SIG-M5 treated with dmso at 0.1 percent for 504 hours (cell line): ENCODE data around the gene TRPC6.
"Not testable (repeated sequence)": the region's sequence is repeated elsewhere in the genome, so short reads cannot be mapped to it uniquely, and the experiment has no call there.

ENCODE experiments used
- DNase-seq: peaks from one replicate; lab custom pipeline; 2025; ENCODE audit not compliant: unreplicated experiment; lab: John Stamatoyannopoulos, UW

TRPC6 gene

GRCh38 chr11:101523193-101523592 lies 60.6 kb downstream of the TRPC6 start:
- no peak for DNase-seq

DNA sequence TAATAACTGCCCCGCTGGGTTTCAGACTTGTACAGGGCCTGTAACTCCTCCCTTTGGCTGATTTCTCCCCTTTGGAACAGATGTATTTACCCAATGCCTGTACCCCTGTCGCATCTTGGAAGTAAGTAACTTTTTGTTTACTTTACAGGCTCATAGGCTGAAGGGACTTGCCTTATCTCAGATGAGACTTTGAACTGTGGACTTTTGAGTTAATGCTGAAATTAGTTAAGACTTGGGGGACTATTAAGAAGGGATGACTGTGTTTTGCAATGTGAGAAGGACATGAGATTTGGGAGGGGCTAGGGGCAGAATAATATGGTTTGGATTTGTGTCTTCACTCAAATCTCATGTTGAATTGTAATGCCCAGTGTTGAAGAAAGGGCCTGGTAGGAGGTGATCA lies 62.0 kb downstream of the TRPC6 start:
- DNase-seq: no peak

DNA sequence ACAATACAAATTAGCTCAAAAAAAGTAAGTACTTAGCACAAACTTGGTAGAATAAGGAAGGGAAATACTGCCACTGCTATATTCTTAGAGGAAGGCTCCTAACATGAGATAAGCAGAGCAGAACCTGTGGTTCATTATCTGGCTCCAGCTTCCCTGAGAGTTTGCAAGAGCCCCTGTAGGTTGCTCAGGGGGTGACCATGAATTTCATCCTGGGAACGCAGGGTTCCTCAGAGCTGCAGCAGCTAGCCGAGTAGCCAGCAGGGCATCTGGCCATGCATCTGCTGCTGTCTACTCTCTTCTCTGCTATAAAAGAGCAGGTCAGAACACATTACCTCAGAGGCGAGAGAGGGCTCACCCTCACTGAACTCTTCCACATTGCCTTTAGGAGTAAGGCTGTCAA lies 67.3 kb downstream of the TRPC6 start:
- no peak for DNase-seq

DNA sequence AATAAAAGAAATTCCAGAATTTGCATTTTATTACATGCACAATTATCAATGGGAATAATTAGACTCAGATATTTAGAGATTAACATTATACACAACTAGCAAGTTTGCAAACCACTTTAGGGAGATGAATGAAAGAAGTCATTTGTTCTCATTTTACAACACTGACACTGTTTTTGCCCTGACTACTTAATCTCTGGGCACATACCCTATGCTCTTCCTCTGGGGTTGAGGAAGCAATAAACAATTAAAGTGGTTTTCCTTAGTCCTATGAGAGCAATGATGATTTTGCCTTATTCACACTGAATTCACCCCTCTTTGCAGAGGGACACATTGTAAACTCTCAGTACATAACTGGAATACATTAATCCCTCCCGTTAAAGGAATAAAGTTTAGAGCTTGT lies 72.7 kb downstream of the TRPC6 start:
- DNase-seq: no peak

DNA sequence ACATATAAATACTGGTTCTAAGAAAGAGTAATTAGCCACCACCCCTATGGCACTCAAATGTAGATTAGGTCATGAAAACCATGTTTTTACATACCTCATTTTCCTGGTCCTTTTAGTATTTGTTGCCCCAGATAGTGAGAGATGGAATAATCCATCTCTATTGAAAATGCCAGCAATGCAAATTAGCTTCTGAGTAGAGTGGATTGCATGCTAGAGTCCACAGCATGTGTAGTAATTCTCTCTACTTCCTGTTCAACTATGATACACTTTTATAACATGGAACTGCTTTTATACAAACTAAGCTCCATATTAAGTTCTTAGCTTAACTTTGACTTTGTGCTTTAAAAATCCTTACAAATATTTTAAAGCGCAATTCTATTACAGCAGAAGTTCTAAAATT lies 73.2 kb downstream of the TRPC6 start:
- DNase-seq: no peak

DNA sequence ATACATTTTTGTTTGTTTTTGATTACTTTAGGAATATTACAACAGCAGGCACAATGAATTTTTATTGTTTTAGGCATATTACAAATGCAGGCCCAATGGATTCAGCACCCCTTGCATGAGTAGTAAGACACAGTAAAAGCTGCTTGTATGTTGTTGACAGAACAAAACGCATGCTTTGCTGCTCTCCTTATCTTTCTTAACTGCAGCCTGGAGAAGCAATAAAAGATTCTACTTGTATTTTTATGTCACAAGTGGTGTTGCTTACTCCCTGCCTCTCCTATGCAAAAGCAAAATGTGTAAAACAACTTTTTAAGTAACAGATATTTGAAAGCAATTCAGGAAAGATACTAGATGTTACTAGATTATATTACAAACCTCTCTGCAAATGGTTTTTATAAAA lies 73.9 kb downstream of the TRPC6 start:
- no peak for DNase-seq

DNA sequence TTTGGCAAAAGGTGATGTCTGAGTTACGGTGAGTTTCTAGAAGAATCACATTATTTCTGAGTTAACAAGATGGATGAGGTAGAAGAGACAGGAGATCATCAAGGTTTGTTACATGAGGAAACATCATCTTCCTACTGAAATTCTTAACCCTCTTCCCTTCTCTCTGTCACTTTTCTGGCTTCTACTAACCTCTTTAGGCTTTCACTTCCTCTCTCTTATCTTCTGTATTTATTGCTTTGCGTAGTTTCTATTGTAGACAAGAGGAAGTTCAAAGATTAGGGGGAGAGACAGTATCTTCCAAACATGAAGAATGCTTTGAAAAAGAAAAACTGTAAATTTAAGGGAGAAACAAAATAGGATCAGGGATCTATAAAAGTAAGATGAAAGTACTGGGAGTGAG lies 75.4 kb downstream of the TRPC6 start:
- DNase-seq: peak; percentile 60

GRCh38 chr11:101498891-101499290 lies 84.9 kb downstream of the TRPC6 start:
- DNase-seq: no peak

DNA sequence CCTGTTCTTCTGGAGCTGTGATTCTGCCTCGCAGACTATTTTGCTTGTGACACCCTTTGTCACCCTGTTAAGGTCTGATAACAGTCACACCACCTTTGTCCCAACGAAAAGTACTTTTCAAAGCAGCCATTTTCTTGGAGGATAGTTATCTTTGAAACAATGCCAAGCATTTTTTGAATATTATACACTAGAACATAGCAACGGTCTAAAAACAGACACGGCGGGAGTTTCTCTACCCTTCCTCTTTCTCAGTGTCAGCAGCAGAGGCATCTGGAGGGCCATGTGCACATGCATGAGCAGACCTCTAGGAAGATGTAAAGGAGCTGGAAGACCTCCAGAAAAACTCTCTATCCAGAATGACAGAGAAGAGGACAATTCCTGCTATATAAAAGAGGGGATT lies 86.5 kb downstream of the TRPC6 start:
- DNase-seq: no peak

DNA sequence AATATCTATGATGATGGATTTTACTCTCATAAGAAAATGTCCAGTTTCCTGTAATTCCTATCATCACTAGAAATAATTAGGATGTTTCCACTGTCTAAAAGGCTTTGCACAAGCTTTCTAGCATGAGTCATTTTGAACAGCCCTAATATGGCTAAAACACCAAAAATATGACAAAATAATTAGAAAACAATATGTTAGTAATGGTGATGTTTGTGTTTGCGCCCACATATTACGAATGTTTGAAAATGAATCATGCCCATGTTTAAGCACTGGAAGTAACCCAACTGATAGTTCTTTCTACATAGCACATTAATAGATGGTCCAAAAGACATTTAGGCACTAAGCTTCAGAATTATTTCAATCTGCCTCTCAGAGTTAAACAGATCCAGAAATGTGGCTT lies 96.0 kb downstream of the TRPC6 start:
- DNase-seq: no peak

DNA sequence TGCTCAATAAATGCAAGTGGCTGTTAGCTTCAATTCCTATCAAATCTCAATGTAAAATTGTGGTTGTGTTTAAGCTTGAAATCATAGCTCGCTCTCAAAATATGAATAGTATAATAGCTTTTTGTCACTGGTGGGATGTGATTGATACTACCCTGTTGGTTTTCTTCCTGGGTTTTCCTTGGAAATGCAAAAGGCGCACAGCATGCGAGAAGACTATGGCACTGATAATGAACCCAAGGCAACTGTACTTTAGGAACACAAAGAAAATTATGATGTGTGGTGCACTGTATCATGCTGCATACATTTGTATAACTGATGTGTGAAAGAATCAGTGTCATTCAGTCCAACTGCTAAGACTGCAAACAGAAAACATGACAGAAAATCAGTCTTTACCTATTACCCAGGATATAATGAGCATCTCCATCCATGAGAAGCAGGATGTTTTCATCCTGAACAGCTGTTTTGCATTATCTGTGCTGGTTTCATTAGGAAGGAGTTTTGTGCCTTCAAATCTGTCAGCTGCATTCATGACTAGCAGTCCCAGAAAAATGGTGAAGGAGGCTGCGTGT lies 101.2 kb downstream of the TRPC6 start:
- DNase-seq: no peak

GRCh38 chr11:101478587-101479369 lies 105.0 kb downstream of the TRPC6 start:
- DNase-seq: no peak

GRCh38 chr11:101477926-101478325 lies 105.9 kb downstream of the TRPC6 start:
- no peak for DNase-seq

DNA sequence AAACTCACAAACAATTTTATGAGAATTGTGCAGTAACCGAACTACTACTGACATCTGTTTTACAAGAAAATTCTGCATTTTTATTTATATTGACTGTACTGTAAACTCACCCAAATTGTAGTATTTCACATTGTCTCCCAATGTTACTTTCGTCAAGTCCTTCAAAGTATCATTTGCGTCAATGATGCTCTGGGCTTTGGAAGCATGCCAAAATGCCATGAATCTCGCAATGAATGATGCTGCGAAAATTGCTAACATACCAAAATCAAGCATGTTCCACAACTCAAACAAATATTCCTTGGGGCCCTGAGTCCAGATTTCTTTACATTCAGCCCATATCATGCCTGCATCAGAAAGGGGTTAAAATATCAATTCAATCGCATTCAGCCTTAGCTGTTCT lies 107.6 kb downstream of the TRPC6 start:
- no peak for DNase-seq

DNA sequence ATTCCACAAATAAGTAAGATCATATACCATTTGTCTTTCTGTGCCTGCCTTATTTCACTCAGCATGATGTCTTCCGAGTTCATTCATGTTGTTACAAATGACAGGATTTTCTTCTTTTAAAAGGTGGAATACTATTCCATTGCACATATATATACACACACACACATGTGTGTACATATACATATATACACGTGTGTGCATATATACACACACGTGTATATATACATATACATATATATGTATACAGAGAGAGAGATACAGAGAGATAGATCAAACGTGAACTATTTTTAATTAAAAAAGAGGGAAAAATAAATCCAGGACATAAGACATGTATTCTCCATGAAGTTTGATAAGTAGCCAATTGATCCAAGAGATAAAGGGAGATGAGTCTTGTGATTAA lies 108.1 kb downstream of the TRPC6 start:
- DNase-seq: no peak

DNA sequence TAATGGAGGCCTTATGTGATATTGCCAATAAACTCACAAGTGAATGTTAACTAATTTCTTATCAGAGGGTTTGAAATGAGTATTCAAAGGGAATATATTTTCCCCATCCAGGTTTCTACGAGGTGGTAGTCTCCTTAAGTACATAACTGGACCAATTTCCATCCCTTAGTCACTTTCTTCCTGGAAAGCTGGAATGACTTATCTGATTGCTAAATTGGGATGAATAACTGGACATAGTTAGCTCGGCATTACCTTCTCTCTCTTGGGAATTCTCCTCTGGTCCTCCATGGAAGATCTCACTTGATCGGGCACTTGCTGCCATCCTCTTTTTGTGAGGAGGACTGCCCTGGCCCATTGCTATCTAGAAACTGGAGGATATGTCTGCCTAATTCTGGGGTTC lies 109.1 kb downstream of the TRPC6 start:
- no peak for DNase-seq

GRCh38 chr11:101470881-101471520 lies 112.8 kb downstream of the TRPC6 start:
- DNase-seq: no peak

- DNase-seq: no peak
Observed at GRCh38 chr11:101470419-101470818, 113.4 kb downstream of the TRPC6 start.

DNA sequence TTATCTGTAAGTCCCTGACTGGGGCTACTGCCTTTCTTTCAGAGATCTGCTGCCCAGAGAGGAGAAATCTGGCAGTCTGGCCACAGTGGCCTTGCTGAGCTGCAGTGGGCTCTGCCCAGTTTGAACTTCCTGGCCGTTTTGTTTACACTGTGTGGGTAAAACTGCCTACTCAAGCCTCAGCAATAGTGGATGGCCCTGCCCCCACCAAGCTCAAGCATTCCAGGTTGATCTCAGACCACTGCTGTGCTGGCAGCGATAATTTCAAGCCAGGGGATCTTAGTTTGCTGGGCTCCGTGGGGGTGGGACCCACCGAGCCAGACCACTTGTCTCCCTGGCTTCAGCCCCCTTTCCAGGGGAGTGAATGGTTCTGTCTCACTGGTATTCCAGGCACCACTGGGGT lies 117.5 kb downstream of the TRPC6 start:
- no peak for DNase-seq

GRCh38 chr11:101464388-101464787 lies 119.4 kb downstream of the TRPC6 start:
- not testable (repeated sequence) for DNase-seq

- DNase-seq: no peak
Observed at GRCh38 chr11:101459020-101459419, 124.8 kb downstream of the TRPC6 start.

DNA sequence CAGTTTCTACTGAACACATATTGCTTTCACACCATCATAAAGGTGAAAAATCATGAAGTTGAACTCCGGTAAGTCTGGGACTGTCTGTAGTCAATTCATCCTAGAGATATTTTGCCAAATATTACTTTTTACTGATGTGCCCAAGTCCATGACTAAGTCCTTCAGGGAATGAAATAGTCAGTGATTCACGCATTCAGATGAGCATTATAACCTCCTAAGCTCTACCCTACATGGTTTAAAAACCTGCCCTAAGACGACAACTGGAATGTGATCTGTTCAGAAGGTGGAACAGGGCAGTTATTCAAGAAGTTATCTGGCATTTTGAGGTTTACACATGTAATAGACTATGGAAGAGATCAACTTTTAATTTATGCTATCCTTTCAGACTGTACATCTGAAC lies 125.6 kb downstream of the TRPC6 start:
- DNase-seq: no peak

GRCh38 chr11:101456812-101457211 lies 127.0 kb downstream of the TRPC6 start:
- no peak for DNase-seq
